ENCODE data around the gene CROCC2. TPM values are rescaled to one million over a fixed set of nuclear protein-coding genes. Genes with fewer than 3 reads are reported as not detected.

Gene CROCC2
- not detected in 2 replicates for total RNA-seq

- H3K4me3 ChIP-seq (ENCODE audit: low read depth, low read length) = no peak within 1 kb of the TSS
- DNase-seq (ENCODE audit: low read depth) = no peak
- no peak for TF ChIP-seq CTCF (IDR thresholded peaks at IDR 0.05; ENCODE audit: insufficient read depth, low read depth, low read length)
Observed at GRCh38 chr2:240906141-240906910, at the start of gene CROCC2. TSS of gene CROCC2 (plus strand) at chr2:240906336. CDS start at chr2:240906514, 178 bp downstream.

GRCh38 chr2:240857039-240858008, 48.8 kb upstream of the CROCC2 start:
- TF ChIP-seq CTCF (IDR thresholded peaks at IDR 0.05; ENCODE audit: insufficient read depth, low read depth, low read length) = no peak
- no peak overlapping the region for H3K4me3 ChIP-seq (ENCODE audit: low read depth, low read length)
- no peak for DNase-seq (ENCODE audit: low read depth)

GRCh38 chr2:240858321-240858720, 47.8 kb upstream of the CROCC2 start:
- no peak for TF ChIP-seq CTCF (IDR thresholded peaks at IDR 0.05; ENCODE audit: insufficient read depth, low read depth, low read length)
- DNase-seq (ENCODE audit: low read depth) = no peak
- H3K4me3 ChIP-seq (ENCODE audit: low read depth, low read length) = no peak overlapping the region

GRCh38 chr2:240858871-240859270, 47.3 kb upstream of the CROCC2 start:
- TF ChIP-seq CTCF (IDR thresholded peaks at IDR 0.05; ENCODE audit: insufficient read depth, low read depth, low read length) = no peak
- DNase-seq (ENCODE audit: low read depth) = no peak
- no peak overlapping the region for H3K4me3 ChIP-seq (ENCODE audit: low read depth, low read length)

GRCh38 chr2:240861547-240861946, 44.6 kb upstream of the CROCC2 start:
- no peak for TF ChIP-seq CTCF (IDR thresholded peaks at IDR 0.05; ENCODE audit: insufficient read depth, low read depth, low read length)
- no peak overlapping the region for H3K4me3 ChIP-seq (ENCODE audit: low read depth, low read length)
- no peak for DNase-seq (ENCODE audit: low read depth)

GRCh38 chr2:240864475-240864874, 41.7 kb upstream of the CROCC2 start:
- DNase-seq (ENCODE audit: low read depth) = no peak
- TF ChIP-seq CTCF (IDR thresholded peaks at IDR 0.05; ENCODE audit: insufficient read depth, low read depth, low read length) = no peak
- no peak overlapping the region for H3K4me3 ChIP-seq (ENCODE audit: low read depth, low read length)
